ENCODE measurements around the gene C12orf60. TPM values are rescaled to one million over a fixed set of nuclear protein-coding genes. Genes with fewer than 3 reads are reported as not detected.
"Not testable (repeated sequence)": the region's sequence is repeated elsewhere in the genome, so short reads cannot be mapped to it uniquely, and the experiment has no call there.

The C12orf60 gene, protein sequence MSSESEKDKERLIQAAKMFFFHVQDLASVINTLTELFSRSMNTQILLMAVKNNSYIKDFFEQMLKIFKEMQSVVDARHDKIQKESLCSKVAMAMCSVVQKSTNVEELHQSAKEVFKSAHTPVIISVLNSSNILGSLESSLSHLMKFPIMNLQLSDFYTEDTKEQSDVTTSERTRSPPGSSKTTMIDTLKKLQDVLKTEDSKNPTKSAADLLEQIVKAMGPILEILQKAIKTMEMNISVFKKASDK
- 1 to 10 TPM; 1.3 to 1.6 TPM for total RNA-seq

DNA sequence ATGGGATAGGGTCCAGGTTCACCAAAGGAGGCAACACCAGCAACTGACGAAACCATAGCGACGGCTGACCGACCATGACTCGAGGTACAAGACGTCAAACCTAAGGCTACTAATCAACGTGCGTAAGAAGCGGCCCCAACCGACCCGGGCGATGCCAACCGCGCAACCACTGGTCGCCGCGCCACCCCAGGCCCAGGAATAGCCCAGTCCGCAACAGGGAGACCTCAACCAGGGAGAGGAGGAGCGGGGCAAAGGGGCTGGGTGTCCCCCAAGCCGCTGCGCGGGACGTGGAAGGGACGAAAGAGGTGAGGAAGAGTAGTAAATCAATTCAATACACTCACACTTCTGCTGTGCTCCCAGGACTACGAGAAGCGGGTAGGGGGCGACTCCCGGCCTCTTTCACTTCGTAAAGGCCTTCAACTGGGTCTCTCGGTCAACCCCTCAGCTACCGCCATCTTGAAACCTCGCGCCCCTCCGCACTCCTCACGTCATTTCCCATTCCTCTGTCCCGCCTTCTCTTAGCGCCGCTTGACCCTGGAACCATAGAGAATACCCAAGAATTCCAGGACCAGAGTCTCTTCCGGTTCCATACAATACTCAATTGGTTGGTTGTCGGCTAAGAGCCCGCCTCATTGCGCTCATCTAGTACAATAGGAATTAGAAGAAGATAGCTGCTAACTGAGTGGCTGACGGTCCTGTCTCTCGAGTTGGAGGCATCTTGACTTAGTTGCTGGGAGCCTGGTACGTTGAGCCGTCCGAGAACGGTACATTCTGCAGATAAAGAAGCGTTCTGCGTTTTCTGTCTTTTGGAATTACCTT, at the start of gene C12orf60, which contains the start of gene WBP11:
Gene C12orf60 (plus strand): TSS at position 660 of the 819 bp plus-strand sequence. CDS start 19,266 bp downstream, outside the sequence.
Gene WBP11 (minus strand): TSS at position 468 of the 819 bp plus-strand sequence. CDS start 2,095 bp downstream, outside the sequence.
- peak; percentile 99 for ATAC-seq (ENCODE audit: low read depth)
- no peak within 1 kb of the TSS for H3K4me3 Mint-ChIP-seq
- POLR2A ChIA-PET, result interaction anchor here (0.6 to 4.2 kb wide), 10 partner anchors 10 to 193 kb away, joined by 3 to 75 read pairs (median 4); a partner anchor contains a TSS

DNA sequence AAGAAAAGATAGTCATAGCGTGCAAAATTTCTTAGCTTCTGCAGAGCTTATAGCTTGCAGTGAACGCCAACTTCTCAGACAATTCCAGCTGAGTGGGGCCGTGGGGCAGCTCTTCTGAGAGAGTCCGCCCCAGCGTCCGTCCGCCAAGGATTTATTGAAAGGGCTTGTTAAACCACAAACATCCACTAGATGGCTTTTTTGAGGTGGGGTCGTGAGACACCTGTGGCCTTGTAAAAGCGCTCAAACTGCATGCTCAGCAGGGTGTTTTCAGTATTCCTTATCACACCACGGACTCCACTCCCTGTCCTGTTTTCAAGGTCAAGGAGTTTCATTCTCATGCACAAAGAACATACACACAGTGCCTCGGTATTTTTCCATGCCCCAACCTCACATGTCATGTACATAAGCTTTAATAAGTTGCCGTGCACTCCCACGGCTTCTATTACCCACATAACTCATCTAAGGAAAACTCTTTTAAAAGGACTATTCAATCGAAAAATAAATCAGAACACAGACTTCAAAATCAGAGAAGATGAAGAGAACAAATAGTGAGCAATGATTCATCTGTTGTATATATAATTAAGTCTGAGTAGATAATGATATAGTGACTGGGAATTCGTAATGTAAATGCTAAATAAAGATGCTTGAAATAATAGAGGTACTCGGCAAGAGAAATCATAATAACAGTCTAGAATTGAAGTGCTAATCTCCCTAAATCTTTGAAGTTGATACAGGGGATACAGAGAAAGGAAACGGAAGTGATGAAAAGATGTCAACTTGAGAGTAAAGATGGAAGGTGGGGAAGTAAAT, 46.9 kb upstream of the C12orf60 start:
- POLR2A ChIA-PET, result no interaction called here
- no peak for DNase-seq

More for the DNA sequence above, at the start of gene C12orf60, which contains the start of gene WBP11:
- Mint-ChIP-seq H3K9me3 (no peaks in the 10 kb centered on the region), H3K36me3 (peaks cover 9% of the 10 kb centered on the region), H3K27me3 (no peaks in the 10 kb centered on the region), H3K27ac (no peak within 1 kb of the TSS), H3K4me1 (peaks cover 29% of the 10 kb centered on the region)
- DNase-seq, result peak; percentile 80

DNA sequence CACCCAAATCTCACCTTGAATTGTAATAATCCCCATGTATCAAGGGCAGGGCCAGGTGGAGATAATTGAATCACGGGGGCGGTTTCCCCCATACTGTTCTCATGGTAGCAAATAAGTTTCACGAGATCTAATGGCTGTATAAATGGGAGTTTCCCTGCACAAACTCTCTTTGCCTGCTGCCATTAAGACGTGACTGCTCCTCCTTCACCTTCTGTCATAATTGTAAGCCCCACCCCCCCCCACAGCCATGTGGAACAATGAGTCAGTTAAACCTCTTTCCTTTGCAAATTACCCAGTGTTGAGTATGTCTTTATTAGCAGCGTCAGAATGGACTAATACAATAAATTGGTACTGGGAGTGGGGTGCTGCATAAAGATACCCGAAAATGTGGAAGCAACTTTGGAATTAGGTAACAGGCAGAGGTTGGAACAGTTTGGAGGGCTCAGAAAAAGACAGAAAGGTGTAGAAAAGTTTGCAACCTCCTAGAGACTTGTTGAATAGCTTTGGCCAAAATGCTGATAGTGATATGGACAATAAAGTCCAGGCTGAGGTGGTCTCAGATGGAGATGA, 43.7 kb upstream of the C12orf60 start:
- H3K27me3 Mint-ChIP-seq; H3K27ac Mint-ChIP-seq; DNase-seq; H3K4me3 Mint-ChIP-seq; H3K4me1 Mint-ChIP-seq; ATAC-seq (ENCODE audit: low read depth); H3K9me3 Mint-ChIP-seq; POLR2A ChIA-PET: not testable (repeated sequence)
- peaks cover 32% of the 10 kb centered on the region for H3K36me3 Mint-ChIP-seq

More for the DNA sequence above, 46.9 kb upstream of the C12orf60 start:
- Mint-ChIP-seq H3K4me1 (peaks cover 2% of the 10 kb centered on the region), H3K27ac (no peak overlapping the region), H3K27me3 (no peaks in the 10 kb centered on the region), H3K36me3 (peaks cover 18% of the 10 kb centered on the region), H3K9me3 (peaks cover 9% of the 10 kb centered on the region), H3K4me3 (no peak overlapping the region)
- no peak for ATAC-seq (ENCODE audit: low read depth)

DNA sequence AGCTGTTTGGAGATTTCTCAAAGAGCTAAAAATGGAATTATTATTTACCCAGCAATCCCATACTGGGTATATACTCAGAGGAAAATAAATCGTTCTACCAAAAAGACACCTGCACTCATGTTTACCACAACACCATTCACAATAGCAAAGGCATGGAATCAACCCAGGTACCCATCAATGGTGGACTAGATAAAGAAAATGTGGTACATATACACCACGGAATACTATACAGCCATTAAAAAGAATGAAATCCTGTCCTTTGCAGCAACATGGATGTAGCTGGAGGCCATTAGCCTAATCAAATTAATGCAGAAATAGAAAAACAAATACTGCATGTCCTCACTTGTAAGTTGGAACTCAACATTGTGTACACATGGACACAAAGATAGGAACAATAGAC, 38.1 kb upstream of the C12orf60 start:
- H3K4me3 Mint-ChIP-seq, result no peak overlapping the region
- POLR2A ChIA-PET, result interaction anchor here (1.1 kb wide), 1 partner anchor 188 kb away, joined by 3 read pairs; no protein-coding TSS in a partner anchor
- no peak for ATAC-seq (ENCODE audit: low read depth)

DNA sequence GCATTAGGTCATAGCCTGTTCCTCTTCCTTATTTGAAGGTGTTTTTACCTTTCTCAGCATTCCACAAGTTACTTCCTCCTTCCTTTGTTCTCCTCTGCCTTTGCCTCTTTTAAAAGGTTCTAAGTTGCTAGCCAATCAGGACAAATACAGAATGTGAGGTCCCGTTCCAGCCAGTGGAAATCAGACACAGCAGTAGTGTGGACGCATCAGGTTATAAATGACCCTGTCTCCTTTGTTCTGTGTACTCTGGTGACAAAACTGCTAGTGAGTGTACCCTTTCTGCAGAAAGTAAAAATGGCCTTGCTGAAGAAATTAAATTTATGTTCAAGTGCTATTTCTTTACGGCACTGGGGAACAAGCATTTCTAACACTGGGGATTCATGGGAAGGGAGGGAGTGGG, 37.5 kb upstream of the C12orf60 start:
- DNase-seq, H3K4me3 Mint-ChIP-seq, H3K27ac Mint-ChIP-seq: not testable (repeated sequence)

More for the DNA sequence above, 38.1 kb upstream of the C12orf60 start:
- Mint-ChIP-seq H3K36me3 (peaks cover 63% of the 10 kb centered on the region), H3K27me3 (no peaks in the 10 kb centered on the region), H3K4me1 (peaks cover 22% of the 10 kb centered on the region), H3K9me3 (peaks cover 3% of the 10 kb centered on the region), H3K27ac (no peak overlapping the region)
- no peak for DNase-seq

DNA sequence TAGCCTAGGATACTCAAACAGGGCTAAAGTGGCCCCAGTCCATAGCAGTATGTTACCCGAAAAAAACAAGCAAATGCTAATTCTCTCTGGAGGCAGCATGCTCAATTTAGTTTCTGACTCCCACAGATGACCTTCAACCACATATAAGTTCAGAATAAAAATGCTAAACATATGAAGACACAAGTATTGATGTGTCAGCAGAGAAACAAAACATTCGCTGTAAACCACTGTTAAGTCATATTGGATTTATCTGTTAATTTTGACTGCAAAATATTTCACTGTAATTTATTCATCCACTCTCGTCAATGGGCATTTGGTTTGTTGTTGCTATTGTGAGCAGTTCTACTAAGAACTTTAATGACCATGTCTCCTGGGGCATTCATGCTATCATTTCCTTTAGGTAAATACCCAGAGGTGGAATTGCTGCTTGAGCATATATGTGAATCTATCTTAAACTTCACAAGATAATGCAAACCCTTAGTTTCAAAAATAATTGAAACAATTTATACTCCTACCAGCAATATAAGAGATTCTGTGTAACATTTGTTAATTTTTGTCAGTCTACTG, 36.7 kb upstream of the C12orf60 start:
- Mint-ChIP-seq H3K27ac (no peak overlapping the region), H3K4me1 (peaks cover 26% of the 10 kb centered on the region), H3K4me3 (peak overlapping the region; percentile 40), H3K27me3 (no peaks in the 10 kb centered on the region), H3K36me3 (peaks cover 52% of the 10 kb centered on the region), H3K9me3 (peaks cover 1% of the 10 kb centered on the region)
- DNase-seq, result no peak
- no peak for ATAC-seq (ENCODE audit: low read depth)
- POLR2A ChIA-PET, result interaction anchor here (0.7 kb wide), 1 partner anchor 455 kb away, joined by 4 read pairs; no protein-coding TSS in a partner anchor

More for the DNA sequence above, 37.5 kb upstream of the C12orf60 start:
- H3K4me1 Mint-ChIP-seq, result peaks cover 25% of the 10 kb centered on the region
- not testable (repeated sequence) for ATAC-seq (ENCODE audit: low read depth); H3K9me3 Mint-ChIP-seq; H3K27me3 Mint-ChIP-seq
- POLR2A ChIA-PET, result interaction anchor here (1.1 kb wide), 1 partner anchor 188 kb away, joined by 3 read pairs; no protein-coding TSS in a partner anchor
- H3K36me3 Mint-ChIP-seq, result peaks cover 59% of the 10 kb centered on the region

DNA sequence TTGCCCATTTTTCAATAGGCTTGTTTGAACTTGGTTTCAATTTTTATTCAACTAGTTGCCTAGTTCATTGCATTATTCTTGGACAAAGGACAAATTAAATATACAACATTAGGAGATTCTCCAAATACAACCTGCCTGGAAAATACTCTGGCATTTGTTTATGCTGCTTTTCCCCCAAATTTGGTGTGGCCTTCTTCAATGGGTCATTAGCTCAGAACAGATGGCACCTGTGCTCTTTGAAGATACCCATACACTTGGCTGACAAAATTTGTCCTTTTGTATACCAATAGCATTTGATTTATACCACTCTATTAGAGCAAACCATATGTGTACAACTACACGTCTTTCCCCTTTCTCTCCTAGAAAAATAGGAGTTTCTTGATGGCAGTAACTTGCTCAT, 35.9 kb upstream of the C12orf60 start:
- peaks cover 1% of the 10 kb centered on the region for H3K9me3 Mint-ChIP-seq
- DNase-seq (no peak), ATAC-seq (ENCODE audit: low read depth) (no peak)
- POLR2A ChIA-PET, result interaction anchor here (0.6 to 0.7 kb wide), 2 partner anchors 454 to 1141 kb away, joined by 3 to 4 read pairs; no protein-coding TSS in a partner anchor
- H3K27me3 Mint-ChIP-seq, result no peaks in the 10 kb centered on the region
- H3K36me3 Mint-ChIP-seq, result peaks cover 45% of the 10 kb centered on the region
- H3K27ac Mint-ChIP-seq, result no peak overlapping the region
- H3K4me3 Mint-ChIP-seq, result peak overlapping the region; percentile 40
- H3K4me1 Mint-ChIP-seq, result peaks cover 31% of the 10 kb centered on the region

DNA sequence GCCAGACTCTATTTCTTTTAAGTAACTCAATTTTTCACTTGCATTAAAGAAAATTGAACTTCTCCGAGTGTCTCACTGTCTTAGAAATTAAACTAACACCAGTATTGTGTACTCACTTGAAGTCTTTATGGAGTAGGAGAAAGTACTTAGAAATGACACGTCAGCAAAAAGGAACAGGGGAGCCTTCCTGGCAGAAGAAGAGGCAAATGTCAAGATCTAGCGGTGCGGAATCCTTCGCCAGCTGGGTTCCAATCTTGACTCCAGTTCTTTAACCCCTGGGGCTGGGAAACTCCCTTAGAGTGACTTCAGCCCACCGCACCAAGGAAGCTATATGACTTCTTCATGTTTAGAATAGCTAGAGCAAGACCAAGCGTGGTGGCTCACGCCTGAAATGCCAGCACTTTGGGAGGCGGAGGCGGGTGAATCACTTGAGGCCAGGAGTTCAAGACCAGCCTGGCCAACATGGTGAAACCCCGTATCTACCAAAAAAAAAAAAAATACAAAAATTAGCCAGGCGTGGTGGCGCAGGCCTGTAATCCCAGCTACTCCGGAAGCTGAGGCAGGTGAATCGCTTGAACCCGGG, 34.6 kb upstream of the C12orf60 start:
- H3K27me3 Mint-ChIP-seq, result no peaks in the 10 kb centered on the region
- peak overlapping the region; percentile 99 for H3K27ac Mint-ChIP-seq
- ATAC-seq (ENCODE audit: low read depth) (no peak), DNase-seq (no peak)
- peak overlapping the region; percentile 94 for H3K4me3 Mint-ChIP-seq
- H3K4me1 Mint-ChIP-seq, result peaks cover 34% of the 10 kb centered on the region
- H3K36me3 Mint-ChIP-seq, result peaks cover 43% of the 10 kb centered on the region
- POLR2A ChIA-PET, result interaction anchor here (0.5 to 8.4 kb wide), 11 partner anchors 26 to 403 kb away, joined by 3 to 186 read pairs (median 9); partner anchors contain the start of genes ARHGDIB, ATF7IP, C12orf60 and WBP11
- peaks cover 1% of the 10 kb centered on the region for H3K9me3 Mint-ChIP-seq

DNA sequence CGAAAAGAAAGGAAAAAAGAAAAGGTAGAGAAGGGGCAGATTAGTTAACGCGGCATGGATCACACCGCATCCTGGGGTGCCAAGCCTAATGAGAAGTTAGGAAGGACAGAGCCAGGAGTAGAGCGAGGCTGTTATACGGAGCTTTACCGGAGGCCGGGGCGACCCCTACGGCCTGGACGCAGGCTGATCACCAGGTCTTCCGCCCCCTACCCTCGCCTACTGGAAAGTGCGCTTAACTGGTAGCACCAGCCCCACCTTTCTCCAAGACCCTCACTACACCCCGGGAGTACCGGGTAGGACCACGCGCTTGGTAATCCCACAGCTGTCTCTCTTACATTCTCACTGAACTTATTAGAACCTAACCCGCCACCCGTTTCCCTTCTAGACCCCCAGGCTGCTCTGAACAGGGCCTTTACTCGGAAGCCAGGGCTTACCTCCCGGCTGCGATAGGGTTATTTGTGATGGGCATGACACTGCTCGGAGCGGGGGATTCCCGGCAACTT, 34.0 kb upstream of the C12orf60 start:
- no peak for DNase-seq
- peaks cover 42% of the 10 kb centered on the region for H3K36me3 Mint-ChIP-seq
- peak; percentile 0 for ATAC-seq (ENCODE audit: low read depth)

DNA sequence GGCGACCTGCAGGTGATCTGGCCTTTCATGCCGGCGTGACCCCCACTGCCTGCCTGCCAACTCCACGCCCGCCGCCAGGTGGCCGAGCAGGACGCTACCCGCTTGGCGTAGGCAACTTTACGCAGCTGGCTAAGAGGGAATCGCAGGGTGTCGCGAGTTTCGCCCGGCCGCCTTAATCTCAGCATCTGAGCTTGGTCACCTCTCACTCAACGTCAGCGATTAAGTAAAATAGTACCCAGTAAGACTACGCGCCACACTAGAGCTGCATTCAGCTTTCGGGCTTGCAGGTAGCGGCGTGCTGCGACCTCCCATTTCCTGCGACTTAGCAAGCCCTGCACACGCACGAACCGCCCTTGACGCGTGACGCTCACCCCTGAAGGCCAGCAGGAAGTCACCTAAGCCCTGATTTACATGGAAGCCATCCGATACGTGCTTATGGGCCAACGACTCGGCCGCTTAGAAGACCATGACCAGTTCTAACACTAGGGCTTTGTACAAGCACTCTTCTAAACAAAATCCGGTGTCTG, 33.4 kb upstream of the C12orf60 start:
- H3K27ac Mint-ChIP-seq, result peak overlapping the region; percentile 99
- H3K4me3 Mint-ChIP-seq, result peak overlapping the region; percentile 94
- peaks cover 1% of the 10 kb centered on the region for H3K9me3 Mint-ChIP-seq
- peaks cover 38% of the 10 kb centered on the region for H3K36me3 Mint-ChIP-seq
- H3K27me3 Mint-ChIP-seq, result no peaks in the 10 kb centered on the region
- POLR2A ChIA-PET, result interaction anchor here (0.7 to 8.4 kb wide), 31 partner anchors 11 to 801 kb away, joined by 3 to 186 read pairs (median 5); partner anchors contain the start of genes ARHGDIB, ATF7IP, C12orf60 and WBP11
- DNase-seq (peak; percentile 89), ATAC-seq (ENCODE audit: low read depth) (peak; percentile 43)
- peaks cover 34% of the 10 kb centered on the region for H3K4me1 Mint-ChIP-seq

More for the DNA sequence above, 34.0 kb upstream of the C12orf60 start:
- POLR2A ChIA-PET, result interaction anchor here (0.5 to 8.4 kb wide), 29 partner anchors 15 to 801 kb away, joined by 3 to 186 read pairs (median 5); partner anchors contain the start of genes ARHGDIB, ATF7IP, C12orf60 and WBP11
- Mint-ChIP-seq H3K4me3 (peak overlapping the region; percentile 94), H3K9me3 (peaks cover 1% of the 10 kb centered on the region), H3K27ac (peak overlapping the region; percentile 99), H3K4me1 (peaks cover 34% of the 10 kb centered on the region), H3K27me3 (no peaks in the 10 kb centered on the region)

Data from activated naive CD8-positive, alpha-beta T cell treated with anti-CD3 and anti-CD28 coated beads, Interleukin-2, amount 10 ng/mL, durations not matched to agents 7 days and 5 days (primary cell).